GM12878 (cell line): ENCODE results near the gene CTXN1. TPM values are rescaled to one million over a fixed set of nuclear protein-coding genes. Genes with fewer than 3 reads are reported as not detected.

Experiments used
- ATAC-seq: fragments of 200-7000 bp; cut with Tn5 transposase; 3 replicates; pipeline ENCODE4 v1.9.1; 2020; ENCODE audit warnings: mild to moderate bottlenecking, moderate library complexity
- BruUV-seq: library from RNA; stranded (reverse); fragments of 400-500 nt; replicated peaks from 2 replicates; lab custom pipeline; 2021; lab: Mats Ljungman, UMichigan
- CTCF ChIA-PET: fragments of 300-600 bp; sonication (Branson Sonifier 250); formaldehyde crosslinking; extraction: SDS; loops from one replicate; lab custom pipeline; 2021; ENCODE audit warnings: inconsistent platforms; lab: Yijun Ruan, JAX
- POLR2A ChIA-PET: fragments of 350-600 bp; formaldehyde crosslinking; extraction: SDS; loops from one replicate; lab custom pipeline; 2021; ENCODE audit warnings: inconsistent platforms; lab: Charles Lee
- RAD21 ChIA-PET: fragments of 300-600 bp; sonication (Branson Sonifier 250); formaldehyde crosslinking; loops from one replicate; lab custom pipeline; 2023; ENCODE audit warnings: antibody characterized with exemption; ENCODE audit not compliant: unreplicated experiment; lab: Charles Lee
- SMC1A ChIA-PET: fragments of 300-600 bp; sonication (Branson Sonifier 250); formaldehyde crosslinking; loops from one replicate; lab custom pipeline; 2023; ENCODE audit not compliant: unreplicated experiment, uncharacterized antibody; lab: Charles Lee
- DNase-seq: peaks from one replicate; pipeline ENCODE4 v3.0.0-alpha.2; 2011; ENCODE audit warnings: low read depth, low spot score
- FAIRE-seq: peaks from 3 replicates; lab custom pipeline; 2011; peaks lifted over from hg19 to GRCh38; lab: Jason Lieb, UNC
- H2AFZ ChIP-seq: 2 replicates; pipeline ENCODE4 v1.6.0; 2011; ENCODE audit warnings: low read depth, low read length, control low read depth; ENCODE audit not compliant: control insufficient read depth
- H3K27ac ChIP-seq: 2 replicates; pipeline ENCODE4 v1.5.1; 2011; ENCODE audit warnings: control low read depth; ENCODE audit not compliant: control insufficient read depth, insufficient read depth
- H3K27me3 ChIP-seq, 2 experiments: replicated peaks in 1 of 2; 2 replicates each; pipeline versions ENCODE4 v1.6.0 to v1.6.1; 2011; ENCODE audit warnings: low read length in 1 of 2; ENCODE audit not compliant: control insufficient read depth in 2 of 2, insufficient read depth in 2 of 2
- H3K36me3 ChIP-seq, 2 experiments: 2 replicates each; pipeline ENCODE4 v1.5.1; 2011; ENCODE audit warnings: low read length in 1 of 2; ENCODE audit not compliant: control insufficient read depth in 2 of 2, insufficient read depth in 2 of 2
- H3K4me1 ChIP-seq: 2 replicates; pipeline ENCODE4 v1.6.1; 2011; ENCODE audit warnings: mild to moderate bottlenecking, low read length, moderate library complexity, mixed read lengths; ENCODE audit not compliant: control insufficient read depth, insufficient read depth
- H3K4me2 ChIP-seq: 2 replicates; pipeline ENCODE4 v1.6.0; 2011; ENCODE audit warnings: control low read depth; ENCODE audit not compliant: control insufficient read depth, insufficient read depth
- H3K4me3 ChIP-seq: fragments of 200-600 bp; sonication (generic); 2 replicates; pipeline ENCODE4 v1.5.1; 2016
- H3K79me2 ChIP-seq: 2 replicates; pipeline ENCODE4 v1.6.0; 2011; ENCODE audit warnings: low read length; ENCODE audit not compliant: control insufficient read depth, insufficient read depth
- H3K9ac ChIP-seq: 2 replicates; pipeline ENCODE4 v1.8.0; 2011; ENCODE audit warnings: low read length, control low read depth, mixed read lengths; ENCODE audit not compliant: control insufficient read depth, insufficient read depth
- H3K9me3 ChIP-seq: replicated peaks from 3 replicates; pipeline ENCODE4 v1.5.1; 2011; ENCODE audit warnings: mild to moderate bottlenecking, low read length; ENCODE audit not compliant: control insufficient read depth, insufficient read depth
- H4K20me1 ChIP-seq: 2 replicates; pipeline ENCODE4 v1.6.0; 2011; ENCODE audit not compliant: control insufficient read depth, insufficient read depth
- EGR1 ChIP-seq, 2 experiments: IDR thresholded peaks; 1 replicate in 1 of 2; 2 replicates in 1 of 2; pipeline ENCODE4 v1.6.1; 2011 to 2012; ENCODE audit warnings: low read depth in 2 of 2, low read length in 2 of 2, borderline replicate concordance in 1 of 2, mild to moderate bottlenecking in 1 of 2, moderate library complexity in 1 of 2
- EZH2 ChIP-seq: IDR thresholded peaks from 2 replicates; pipeline ENCODE4 v1.6.1; 2012; ENCODE audit warnings: low read depth, mild to moderate bottlenecking, control low read depth, inconsistent platforms, low read length, borderline replicate concordance; ENCODE audit not compliant: control insufficient read depth
- GABPA ChIP-seq: IDR thresholded peaks from 2 replicates; pipeline ENCODE4 v1.6.1; 2014; ENCODE audit warnings: antibody characterized with exemption, low read depth, mild to moderate bottlenecking, inconsistent platforms
- HDAC2 ChIP-seq: fragments of 200-600 bp; sonication (generic); IDR thresholded peaks from 2 replicates; pipeline ENCODE4 v1.6.1; 2017
- HDAC6 ChIP-seq: fragments of 200-600 bp; sonication (generic); IDR thresholded peaks from one replicate; pipeline ENCODE4 v1.8.0; 2017; ENCODE audit warnings: antibody characterized with exemption; ENCODE audit not compliant: unreplicated experiment
- SIX5 ChIP-seq: IDR thresholded peaks from 2 replicates; pipeline ENCODE4 v1.6.1; 2011; ENCODE audit warnings: mild to moderate bottlenecking, low read depth, low read length, moderate library complexity; ENCODE audit not compliant: severe bottlenecking
- SMC3 ChIP-seq: IDR thresholded peaks from 2 replicates; pipeline ENCODE4 v1.6.1; 2011; ENCODE audit warnings: low read length, improper control_type of control experiment, borderline replicate concordance
- STAT1 ChIP-seq: fragments of 450-650 bp; conservative IDR thresholded peaks from 2 replicates; pipeline ENCODE4 v1.6.1; 2014; ENCODE audit warnings: antibody characterized with exemption, mild to moderate bottlenecking
- ZNF207 ChIP-seq: fragments of 450-650 bp; IDR thresholded peaks from 2 replicates; pipeline ENCODE4 v1.6.1; 2014; ENCODE audit warnings: antibody characterized with exemption, mild to moderate bottlenecking, borderline replicate concordance
- ZNF274 ChIP-seq: IDR thresholded peaks from one replicate; pipeline ENCODE4 v1.8.0; 2011; ENCODE audit not compliant: insufficient read length, insufficient read depth
- ZNF384 ChIP-seq: IDR thresholded peaks from 2 replicates; pipeline ENCODE4 v1.6.1; 2012; ENCODE audit warnings: low read depth, mild to moderate bottlenecking, low read length, improper control_type of control experiment, borderline replicate concordance
- WGBS: methylation state at CpG from one replicate; pipeline ENCODE4 v1.1.6; 2016; ENCODE audit warnings: low lambda C conversion rate; ENCODE audit not compliant: insufficient replicate concordance, insufficient coverage; ENCODE audit errors: missing lambda C conversion rate; 5-methylcytosine and 5-hydroxymethylcytosine counted together
- in situ Hi-C: fragments of 300-500 bp; cut with MboI; formaldehyde crosslinking; loops from 9 replicates; pipeline ENCODE4 v1.14.3; 2018; ENCODE audit warnings: mixed read lengths
- intact Hi-C: fragments of 100-400 bp; cut with micrococcal nuclease; formaldehyde crosslinking; loops from one replicate; pipeline ENCODE4 v1.14.2; 2022; ENCODE audit not compliant: unreplicated experiment
- polyA plus RNA-seq, 11 experiments: library from polyadenylated mRNA; depleted of rRNA in 4 of 11; unstranded in 6 of 11; stranded (reverse) in 5 of 11; fragments of >200 nt; fragmentation: Nextera tagmentation in 4 of 11; fragmentation: Illumina TruSeq in 1 of 11; extraction: Ambion mirVana in 4 of 11; extraction: Trizol in 1 of 11; gene quantifications; 1 replicate in 1 of 11; 2 replicates in 10 of 11; pipeline versions ENCODE4 v1.2.1 to v1.2.3, GENCODE V29; 2011 to 2016; ENCODE audit warnings: inconsistent platforms in 2 of 11, missing spikeins in 2 of 11, low read depth in 1 of 11
- total RNA-seq, 4 experiments: library from RNA; depleted of rRNA in 3 of 4; stranded (reverse); fragments of >200 nt in 3 of 4; fragmentation: Illumina TruSeq in 1 of 4; extraction: Trizol in 1 of 4; gene quantifications; 2 replicates each; pipeline versions ENCODE4 v1.2.1 to v1.2.3, GENCODE V29; 2013 to 2021
- TF ChIP-seq, protein P1 (sequence below): fragments of 450-650 bp; formaldehyde crosslinking; IDR thresholded peaks from 2 replicates; pipeline ENCODE4 v1.4.0; 2022; ENCODE audit warnings: mild to moderate bottlenecking, moderate library complexity
- TF ChIP-seq, protein P2 (sequence below): fragments of 450-650 bp; IDR thresholded peaks from 2 replicates; pipeline ENCODE4 v1.6.1; 2016; ENCODE audit warnings: mild to moderate bottlenecking
- TF ChIP-seq, protein P3 (sequence below): fragments of 450-650 bp; IDR thresholded peaks from 2 replicates; pipeline ENCODE4 v1.6.1; 2017; ENCODE audit warnings: antibody characterized with exemption, mild to moderate bottlenecking, moderate library complexity

CTXN1 gene
- total and polyA plus RNA-seq, 10 of the 15 experiments (the other 5 are each of a cell fraction or from before 2014, with no cell fraction given): 0.04 to 1.0 (median 0.38) TPM; not detected in 4

DNA sequence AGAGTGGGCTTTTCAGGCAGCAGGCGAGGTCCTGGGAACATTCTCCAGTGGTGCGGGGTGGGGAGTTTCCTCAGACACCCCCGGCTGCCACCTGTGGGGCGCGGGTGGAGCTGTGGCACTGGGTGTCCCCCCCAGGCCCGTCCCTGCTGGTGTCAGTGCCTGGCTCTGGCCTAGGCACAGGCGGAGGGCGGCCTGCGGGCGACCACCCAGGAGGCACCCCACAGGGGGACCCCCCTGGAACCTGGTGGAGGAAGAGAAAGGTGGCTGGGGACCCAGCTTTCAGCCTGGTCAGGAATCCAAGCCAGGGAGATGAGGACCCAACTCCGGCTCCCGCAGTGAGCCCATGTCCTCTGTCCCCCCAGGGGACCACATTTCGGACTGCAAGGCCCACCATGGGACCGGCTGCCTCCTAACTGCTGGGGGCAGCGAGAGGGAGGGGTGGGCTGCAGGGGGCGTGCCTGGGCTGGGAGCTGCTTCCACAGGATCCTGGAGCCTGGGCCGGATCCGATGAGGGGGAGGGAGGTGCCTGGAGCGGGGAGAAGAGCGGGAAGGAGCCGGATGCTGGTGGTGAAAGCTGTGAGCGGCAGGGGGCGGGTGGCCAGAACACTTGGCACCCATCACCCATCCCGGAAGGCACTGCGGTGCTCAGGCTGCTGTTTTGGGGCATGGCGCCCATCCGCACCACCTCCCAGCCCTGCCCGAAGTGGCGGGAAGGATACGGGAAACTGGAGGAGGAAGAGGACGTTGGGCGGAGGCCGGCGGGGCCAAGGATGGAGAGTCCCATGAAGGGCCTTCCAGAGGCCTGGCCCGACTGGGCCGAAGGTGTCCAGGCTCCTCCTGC, 5.5 kb upstream of the CTXN1 start (continued):
- TF ChIP-seq, protein P1, sequence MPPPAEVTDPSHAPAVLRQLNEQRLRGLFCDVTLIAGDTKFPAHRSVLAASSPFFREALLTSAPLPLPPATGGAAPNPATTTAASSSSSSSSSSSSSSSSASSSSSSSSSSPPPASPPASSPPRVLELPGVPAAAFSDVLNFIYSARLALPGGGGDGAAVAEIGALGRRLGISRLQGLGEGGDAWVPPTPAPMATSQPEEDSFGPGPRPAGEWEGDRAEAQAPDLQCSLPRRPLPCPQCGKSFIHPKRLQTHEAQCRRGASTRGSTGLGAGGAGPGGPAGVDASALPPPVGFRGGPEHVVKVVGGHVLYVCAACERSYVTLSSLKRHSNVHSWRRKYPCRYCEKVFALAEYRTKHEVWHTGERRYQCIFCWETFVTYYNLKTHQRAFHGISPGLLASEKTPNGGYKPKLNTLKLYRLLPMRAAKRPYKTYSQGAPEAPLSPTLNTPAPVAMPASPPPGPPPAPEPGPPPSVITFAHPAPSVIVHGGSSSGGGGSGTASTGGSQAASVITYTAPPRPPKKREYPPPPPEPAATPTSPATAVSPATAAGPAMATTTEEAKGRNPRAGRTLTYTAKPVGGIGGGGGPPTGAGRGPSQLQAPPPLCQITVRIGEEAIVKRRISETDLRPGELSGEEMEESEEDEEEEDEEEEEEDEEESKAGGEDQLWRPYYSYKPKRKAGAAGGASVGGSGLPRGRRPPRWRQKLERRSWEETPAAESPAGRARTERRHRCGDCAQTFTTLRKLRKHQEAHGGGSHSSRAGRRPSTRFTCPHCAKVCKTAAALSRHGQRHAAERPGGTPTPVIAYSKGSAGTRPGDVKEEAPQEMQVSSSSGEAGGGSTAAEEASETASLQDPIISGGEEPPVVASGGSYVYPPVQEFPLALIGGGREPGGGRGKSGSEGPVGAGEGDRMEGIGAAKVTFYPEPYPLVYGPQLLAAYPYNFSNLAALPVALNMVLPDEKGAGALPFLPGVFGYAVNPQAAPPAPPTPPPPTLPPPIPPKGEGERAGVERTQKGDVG (CRISPR knock-in tag): no peak
- TF ChIP-seq ZNF384 (no peak), GABPA (no peak), ZNF207 (no peak), EGR1 (IDR thresholded peaks at IDR 0.05; ENCODE audit: borderline replicate concordance in 1 of 2, low read depth in 2 of 2, low read length in 2 of 2) (no peak)
- TF ChIP-seq, all 136 proteins: peak for 0

DNA sequence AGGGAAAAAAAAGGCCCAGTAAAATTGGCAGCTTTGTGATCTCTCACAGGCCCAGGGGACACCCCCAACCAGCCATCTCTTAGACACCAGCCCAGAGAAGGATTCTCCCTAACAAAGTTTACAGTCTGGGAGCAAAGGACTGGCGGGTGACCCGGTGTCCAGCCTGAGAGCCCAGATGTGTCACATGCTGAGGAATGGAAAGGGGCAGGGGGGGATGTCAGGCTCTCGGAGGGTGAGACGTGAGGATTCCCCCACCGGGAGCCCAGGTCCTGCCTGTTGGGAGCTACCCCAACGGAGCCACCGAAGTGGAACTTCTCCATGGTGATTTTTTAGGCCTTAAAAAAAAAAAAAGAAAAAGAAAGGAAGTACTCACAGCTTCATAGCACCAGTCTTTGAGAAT, 4.8 kb upstream of the CTXN1 start:
- no peaks in the 10 kb centered on the region; the same call in 1 of the 2 replicates for H4K20me1 ChIP-seq
- ChIA-PET POLR2A (interaction anchor here (0.7 to 1.4 kb wide), 2 partner anchors 13 to 58 kb away, joined by 6 to 13 read pairs; partner anchors contain the start of gene TIMM44), SMC1A (interaction anchor here (1.2 kb wide), 1 partner anchor 13 kb away, joined by 3 read pairs; no protein-coding TSS in a partner anchor), CTCF (interaction anchor here (1.0 to 4.4 kb wide), 5 partner anchors 13 to 250 kb away, joined by 3 to 44 read pairs (median 4); partner anchors contain the start of genes TIMM44 and TRAPPC5), RAD21 (interaction anchor here (0.6 to 0.7 kb wide), 2 partner anchors 13 to 832 kb away, joined by 3 read pairs; partner anchors contain the start of gene TIMM44)
- no peaks in the 10 kb centered on the region; the same call in 1 of the 2 replicates for H3K4me1 ChIP-seq
- DNase-seq: no peak
- in situ Hi-C loops (no loop called here), intact Hi-C loops (no loop called here)
- H3K4me2 ChIP-seq: no peak overlapping the region
- WGBS: 85% methylated on average over 5 of the region's 7 CpGs
- no peaks in the 10 kb centered on the region for H3K9me3 ChIP-seq
- no peak overlapping the region for H3K9ac ChIP-seq
- H3K27me3 ChIP-seq: no peaks in the 10 kb centered on the region
- no peak for FAIRE-seq
- peaks cover 7 to 40% of the 10 kb centered on the region in 2 experiments; a peak in 3 of 4 replicates for H3K36me3 ChIP-seq
- no peak overlapping the region for H3K27ac ChIP-seq
- no peaks in the 10 kb centered on the region for H3K79me2 ChIP-seq
- no TSS peak for BruUV-seq
- no peak overlapping the region for H3K4me3 ChIP-seq
- ATAC-seq: no peak
- no peak overlapping the region for H2AFZ ChIP-seq
- TF ChIP-seq HDAC6 (no peak), ZNF274 (no peak), STAT1 (no peak), SMC3 (no peak), EZH2 (no peak), HDAC2 (no peak), SIX5 (no peak)
- TF ChIP-seq, protein P2, sequence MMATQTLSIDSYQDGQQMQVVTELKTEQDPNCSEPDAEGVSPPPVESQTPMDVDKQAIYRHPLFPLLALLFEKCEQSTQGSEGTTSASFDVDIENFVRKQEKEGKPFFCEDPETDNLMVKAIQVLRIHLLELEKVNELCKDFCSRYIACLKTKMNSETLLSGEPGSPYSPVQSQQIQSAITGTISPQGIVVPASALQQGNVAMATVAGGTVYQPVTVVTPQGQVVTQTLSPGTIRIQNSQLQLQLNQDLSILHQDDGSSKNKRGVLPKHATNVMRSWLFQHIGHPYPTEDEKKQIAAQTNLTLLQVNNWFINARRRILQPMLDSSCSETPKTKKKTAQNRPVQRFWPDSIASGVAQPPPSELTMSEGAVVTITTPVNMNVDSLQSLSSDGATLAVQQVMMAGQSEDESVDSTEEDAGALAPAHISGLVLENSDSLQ: no peak
- TF ChIP-seq, protein P3, sequence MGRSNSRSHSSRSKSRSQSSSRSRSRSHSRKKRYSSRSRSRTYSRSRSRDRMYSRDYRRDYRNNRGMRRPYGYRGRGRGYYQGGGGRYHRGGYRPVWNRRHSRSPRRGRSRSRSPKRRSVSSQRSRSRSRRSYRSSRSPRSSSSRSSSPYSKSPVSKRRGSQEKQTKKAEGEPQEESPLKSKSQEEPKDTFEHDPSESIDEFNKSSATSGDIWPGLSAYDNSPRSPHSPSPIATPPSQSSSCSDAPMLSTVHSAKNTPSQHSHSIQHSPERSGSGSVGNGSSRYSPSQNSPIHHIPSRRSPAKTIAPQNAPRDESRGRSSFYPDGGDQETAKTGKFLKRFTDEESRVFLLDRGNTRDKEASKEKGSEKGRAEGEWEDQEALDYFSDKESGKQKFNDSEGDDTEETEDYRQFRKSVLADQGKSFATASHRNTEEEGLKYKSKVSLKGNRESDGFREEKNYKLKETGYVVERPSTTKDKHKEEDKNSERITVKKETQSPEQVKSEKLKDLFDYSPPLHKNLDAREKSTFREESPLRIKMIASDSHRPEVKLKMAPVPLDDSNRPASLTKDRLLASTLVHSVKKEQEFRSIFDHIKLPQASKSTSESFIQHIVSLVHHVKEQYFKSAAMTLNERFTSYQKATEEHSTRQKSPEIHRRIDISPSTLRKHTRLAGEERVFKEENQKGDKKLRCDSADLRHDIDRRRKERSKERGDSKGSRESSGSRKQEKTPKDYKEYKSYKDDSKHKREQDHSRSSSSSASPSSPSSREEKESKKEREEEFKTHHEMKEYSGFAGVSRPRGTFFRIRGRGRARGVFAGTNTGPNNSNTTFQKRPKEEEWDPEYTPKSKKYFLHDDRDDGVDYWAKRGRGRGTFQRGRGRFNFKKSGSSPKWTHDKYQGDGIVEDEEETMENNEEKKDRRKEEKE: no peak
